Iris pigment epithelial cell (primary cell): Measurements from ENCODE around the gene CAPN8.
"Not testable (repeated sequence)": the region's sequence is repeated elsewhere in the genome, so short reads cannot be mapped to it uniquely, and the experiment has no call there.

Experiments
- DNase-seq: peaks from one replicate; pipeline ENCODE4 v3.0.0-alpha.2; 2011; ENCODE audit warnings: low read depth

The CAPN8 gene

DNA sequence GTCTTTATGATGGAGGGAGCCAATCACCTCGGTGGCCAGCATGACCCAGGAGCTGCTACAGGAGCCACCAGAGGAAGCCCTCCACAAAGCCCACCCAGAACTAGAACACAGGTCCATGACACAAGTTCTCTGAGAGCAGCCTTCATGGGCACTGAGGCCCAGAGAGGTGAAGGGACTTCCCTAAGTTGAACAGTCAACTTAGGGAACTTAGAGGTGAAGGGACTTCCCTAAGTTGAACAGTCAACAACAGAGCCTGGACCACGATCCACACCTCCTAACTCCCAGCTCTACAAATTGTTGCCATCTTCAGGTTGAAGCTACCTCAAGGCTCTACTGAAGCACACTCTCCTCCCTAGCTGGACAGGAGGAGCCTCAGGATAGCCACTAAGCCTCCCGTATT lies 139.5 kb downstream of the CAPN8 start:
- DNase-seq, result no peak

- no peak for DNase-seq
Observed at GRCh38 chr1:223525546-223525945, 140.0 kb downstream of the CAPN8 start.

GRCh38 chr1:223524930-223525451 lies 140.5 kb downstream of the CAPN8 start:
- no peak for DNase-seq

- no peak for DNase-seq
Observed at GRCh38 chr1:223521150-223521549, 144.4 kb downstream of the CAPN8 start.

DNA sequence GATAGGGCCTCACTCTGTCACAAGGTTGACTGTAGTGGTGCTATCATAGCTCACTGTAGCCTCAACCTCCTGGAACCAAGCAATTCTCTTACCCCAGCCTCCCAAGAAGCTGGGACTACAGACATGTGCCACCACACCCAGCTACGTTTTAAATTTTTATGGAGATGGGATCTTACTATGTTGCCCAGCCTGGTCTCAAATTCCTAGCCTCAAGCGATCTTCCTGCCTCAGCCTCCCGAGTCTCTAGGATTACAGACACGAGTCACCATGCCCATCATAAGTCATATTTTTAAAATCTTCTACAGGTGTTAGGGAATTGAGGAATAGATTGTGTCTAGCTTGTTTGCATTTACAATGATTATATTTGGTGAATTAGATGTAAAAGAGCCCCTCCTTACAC lies 145.3 kb downstream of the CAPN8 start:
- DNase-seq, result no peak

DNA sequence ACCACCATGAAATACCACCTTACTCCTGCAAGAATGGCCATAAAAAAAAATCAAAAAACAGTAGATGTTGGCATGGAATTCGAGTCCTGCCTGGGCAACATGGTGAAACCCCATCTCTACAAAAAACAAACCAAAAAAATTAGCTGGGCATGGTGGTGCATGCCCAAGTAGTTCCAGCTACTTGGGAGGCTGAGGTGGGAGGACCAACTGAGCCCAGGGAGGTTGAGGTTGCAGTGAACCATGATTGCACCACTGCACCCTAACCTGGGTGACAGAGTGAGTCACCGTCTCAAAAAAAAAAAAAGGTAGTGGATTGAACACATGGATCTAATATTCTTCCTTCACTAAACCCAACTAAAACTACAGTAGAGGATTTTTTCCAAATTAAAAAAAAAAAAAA lies 146.4 kb downstream of the CAPN8 start:
- no peak for DNase-seq

DNA sequence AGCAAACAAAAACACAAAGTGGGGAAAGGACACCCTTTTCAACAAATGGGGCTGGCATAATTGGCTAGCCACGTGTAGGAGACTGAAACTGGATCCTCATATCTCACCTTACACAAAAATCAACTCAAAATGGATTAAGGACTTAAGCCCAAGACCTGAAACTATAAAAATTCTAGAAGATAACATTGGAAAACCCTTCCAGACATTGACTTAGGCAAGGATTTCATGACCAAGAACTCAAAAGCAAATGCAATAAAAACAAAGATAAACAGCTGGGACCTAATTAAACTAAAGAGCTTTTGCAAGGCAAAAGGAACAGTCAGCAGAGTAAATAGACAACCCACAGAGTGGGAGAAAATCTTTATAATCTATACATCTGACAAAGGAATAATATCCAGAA lies 146.9 kb downstream of the CAPN8 start:
- not testable (repeated sequence) for DNase-seq

- DNase-seq, result no peak
Observed at GRCh38 chr1:223515926-223516325, 149.6 kb downstream of the CAPN8 start.

DNA sequence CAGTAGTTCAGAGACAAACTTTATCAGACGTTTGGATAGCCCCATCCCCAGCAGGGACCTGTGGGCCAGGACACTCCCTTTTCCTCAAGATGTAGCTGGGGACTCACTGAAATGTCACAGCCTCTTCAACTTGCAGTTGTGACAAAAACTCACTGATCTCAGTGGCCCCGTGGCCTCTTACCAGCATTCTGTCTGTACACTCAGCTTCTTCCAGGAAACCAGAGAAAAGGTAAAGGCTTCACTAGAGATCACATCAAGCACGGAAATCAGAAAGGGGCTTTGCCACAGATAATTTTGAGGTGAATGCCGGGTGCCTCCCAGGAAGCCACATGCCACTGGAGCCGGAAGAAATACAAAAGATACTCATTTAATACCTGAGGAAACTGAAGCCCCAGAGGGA lies 150.1 kb downstream of the CAPN8 start:
- no peak for DNase-seq

- no peak for DNase-seq
Observed at GRCh38 chr1:223514644-223515043, 150.9 kb downstream of the CAPN8 start.

GRCh38 chr1:223513309-223513708 lies 152.2 kb downstream of the CAPN8 start:
- DNase-seq, result no peak

DNA sequence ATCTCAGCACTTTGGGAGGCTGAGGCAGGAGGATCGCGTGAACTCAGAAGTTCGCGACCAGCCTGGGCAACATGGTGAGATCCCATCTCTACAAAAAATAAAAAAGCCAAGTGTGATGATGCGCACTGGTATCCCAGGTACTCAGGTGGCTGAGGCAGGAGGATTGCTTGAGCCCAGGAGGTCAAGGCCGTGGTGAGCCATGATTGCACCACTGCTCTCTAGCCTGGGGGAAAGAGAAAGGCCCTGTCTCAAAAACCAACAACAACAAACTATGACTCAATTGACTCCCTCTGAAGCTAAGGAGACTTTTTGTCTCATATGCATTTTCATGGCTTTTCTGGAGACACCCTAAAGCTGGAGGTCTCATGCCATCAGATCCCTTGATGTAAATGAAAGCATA lies 153.4 kb downstream of the CAPN8 start:
- DNase-seq, result no peak

DNA sequence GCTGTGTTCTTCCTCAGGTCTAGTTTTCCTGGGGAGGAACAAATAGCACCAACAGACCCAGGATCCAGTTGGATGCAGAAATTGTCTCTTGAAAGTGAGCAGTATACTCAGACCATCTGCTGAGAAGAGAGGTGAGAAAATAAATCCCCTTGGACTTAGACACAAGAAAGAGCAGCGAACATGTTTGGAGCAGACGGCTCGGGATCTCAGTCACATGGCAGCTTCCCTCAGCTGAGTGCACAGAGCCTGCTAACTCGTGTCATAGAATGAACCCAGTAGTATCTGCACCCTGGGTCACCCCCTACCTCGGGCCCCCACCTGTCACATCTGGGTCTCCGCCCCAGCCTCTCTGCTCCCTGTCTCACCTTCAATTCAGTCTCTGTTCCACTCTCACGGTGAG lies 156.7 kb downstream of the CAPN8 start:
- DNase-seq, result no peak

GRCh38 chr1:223504741-223505140 lies 160.8 kb downstream of the CAPN8 start:
- DNase-seq, result peak; percentile 62

DNA sequence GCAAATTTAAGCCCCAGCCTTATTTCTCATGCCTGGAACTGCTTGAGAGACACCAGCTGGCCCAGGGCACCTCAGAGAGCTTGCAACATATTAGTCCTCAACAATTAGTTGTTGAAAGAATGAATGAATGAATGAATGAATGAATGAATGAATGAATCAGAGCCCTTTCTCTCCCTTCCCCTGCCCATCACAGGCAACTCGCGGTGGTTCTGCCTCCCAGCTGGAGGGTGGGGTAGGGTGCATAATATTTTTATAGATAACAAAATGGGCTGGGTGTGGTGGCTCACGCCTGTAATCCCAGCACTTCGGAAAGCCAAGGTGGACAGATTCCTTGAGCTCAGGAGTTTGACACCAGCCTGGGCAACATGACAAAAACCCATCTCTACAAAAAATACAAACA lies 162.2 kb downstream of the CAPN8 start:
- DNase-seq, result no peak

DNA sequence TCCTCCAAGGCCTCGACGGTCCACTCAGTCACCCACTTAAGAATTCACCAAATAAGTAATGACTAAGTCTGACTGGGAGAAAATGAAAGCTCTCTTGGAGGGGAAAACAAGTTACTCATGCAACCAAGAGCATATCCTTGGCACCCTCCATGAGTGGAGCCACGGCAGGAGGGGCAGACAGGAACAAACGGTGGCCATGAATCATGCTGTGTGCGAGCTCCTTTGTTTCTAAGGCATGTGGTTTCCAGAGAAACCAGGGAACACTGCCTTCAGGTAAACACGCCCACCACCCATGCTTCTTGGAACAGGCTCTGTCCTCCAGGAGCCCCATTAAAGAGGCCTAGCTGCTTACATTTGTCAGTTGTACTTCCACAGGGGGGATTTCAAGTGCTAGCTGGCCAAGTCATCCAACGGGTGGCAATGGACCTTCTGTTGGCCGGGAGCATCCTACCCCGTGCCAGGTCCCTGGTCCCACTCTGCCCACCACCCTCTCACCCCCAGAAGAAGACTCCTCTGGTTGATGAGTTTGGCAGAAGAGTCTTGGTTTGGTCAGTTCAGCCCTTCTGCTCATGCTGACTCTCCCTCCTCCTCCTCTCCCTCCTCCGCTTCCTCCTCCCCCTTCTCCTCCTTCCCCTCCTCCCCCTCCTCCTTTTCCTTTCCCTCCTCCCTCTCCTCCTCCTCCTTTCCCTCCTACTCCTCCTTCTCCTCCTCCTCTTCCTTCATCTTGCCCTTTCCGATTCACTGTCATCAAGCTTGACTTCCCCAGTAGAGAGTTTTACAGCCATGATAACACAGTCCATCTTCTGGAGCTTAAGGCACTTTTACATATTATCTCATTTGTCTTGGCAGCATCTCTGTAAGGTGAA lies 164.7 kb downstream of the CAPN8 start:
- DNase-seq, result peak; percentile 86

DNA sequence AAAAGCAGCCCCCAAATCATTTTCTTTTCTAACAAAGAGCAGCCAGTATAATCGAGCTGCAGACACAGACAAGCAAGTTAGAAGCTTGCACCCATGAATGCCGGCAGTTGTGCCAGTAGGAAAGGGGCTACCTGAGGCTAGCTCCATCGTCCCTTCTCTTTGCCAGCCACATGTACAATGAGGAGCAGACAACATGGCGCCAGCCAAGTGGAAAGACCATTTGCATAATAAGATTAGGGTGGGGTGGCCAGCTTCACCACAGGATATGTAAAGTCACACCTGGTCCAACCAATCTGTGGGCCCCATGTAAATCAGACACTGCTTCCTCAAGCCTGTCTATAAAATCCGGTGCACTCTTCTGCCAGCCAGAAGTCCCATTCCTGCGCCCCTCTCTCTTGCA lies 168.6 kb downstream of the CAPN8 start:
- no peak for DNase-seq

DNA sequence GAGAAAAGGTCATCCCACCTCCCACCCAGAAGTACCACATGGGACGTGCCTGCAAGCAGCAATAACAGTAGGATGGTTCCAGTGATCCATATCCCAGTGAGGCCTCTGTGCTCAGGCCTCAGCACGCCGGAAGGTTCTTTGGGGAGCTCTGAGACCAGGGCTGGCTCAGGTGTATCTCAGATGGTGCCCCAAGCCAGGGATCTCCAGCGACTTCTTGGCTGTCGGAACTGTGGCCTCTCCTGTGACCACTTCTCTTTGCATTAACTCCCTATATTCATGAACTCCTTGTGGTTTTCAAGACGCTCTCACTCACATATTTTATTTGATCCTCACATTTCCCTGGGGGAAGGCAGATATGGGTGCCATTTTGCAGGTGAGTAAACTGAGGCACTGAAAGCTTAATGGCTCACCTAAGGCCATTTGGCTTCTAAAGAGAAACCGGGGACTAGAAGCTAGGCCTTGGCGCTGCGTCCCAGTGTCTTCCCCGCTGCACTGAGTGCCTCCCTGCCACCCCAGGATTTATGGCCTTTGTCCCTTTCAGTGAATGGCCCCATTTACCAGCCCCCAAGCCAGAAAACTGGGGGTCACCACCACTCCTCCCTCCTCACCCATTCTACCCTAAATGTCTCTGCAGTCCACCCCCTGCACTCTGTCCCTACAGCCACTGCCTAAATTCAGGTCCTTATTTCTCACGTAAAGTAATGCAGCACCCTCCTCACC lies 170.4 kb downstream of the CAPN8 start:
- no peak for DNase-seq

DNA sequence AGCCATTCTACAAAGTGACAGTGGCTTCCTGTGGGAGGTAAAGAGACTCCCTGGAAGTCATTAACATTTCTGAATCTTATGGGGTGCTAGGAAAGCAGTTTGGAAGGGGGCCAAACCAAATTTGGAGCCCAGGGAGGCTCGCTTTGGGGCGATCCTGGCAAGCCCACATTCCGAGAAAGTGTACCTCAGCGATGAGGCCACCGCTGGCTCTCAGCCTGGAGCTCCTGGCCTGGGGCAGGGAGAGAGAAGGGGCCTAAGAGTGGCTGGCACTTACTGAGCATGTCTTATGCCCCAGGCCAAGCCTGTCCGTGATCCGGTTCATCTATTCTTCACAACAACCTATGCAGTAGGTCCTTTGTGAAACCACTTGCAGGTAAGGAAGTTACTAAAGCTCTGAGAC lies 173.5 kb downstream of the CAPN8 start:
- DNase-seq, result no peak
